HG03025 (cell line): ENCODE measurements around the gene KIF14.
"Not testable (repeated sequence)": the region's sequence is repeated elsewhere in the genome, so short reads cannot be mapped to it uniquely, and the experiment has no call there.

ENCODE experiments used
- ATAC-seq: cut with Tn5 transposase; IDR thresholded peaks from one replicate; pipeline ENCODE4 v1.9.1; 2021; ENCODE audit warnings: mild to moderate bottlenecking, moderate library complexity; ENCODE audit not compliant: unreplicated experiment, low FRiP score

KIF14 gene

DNA sequence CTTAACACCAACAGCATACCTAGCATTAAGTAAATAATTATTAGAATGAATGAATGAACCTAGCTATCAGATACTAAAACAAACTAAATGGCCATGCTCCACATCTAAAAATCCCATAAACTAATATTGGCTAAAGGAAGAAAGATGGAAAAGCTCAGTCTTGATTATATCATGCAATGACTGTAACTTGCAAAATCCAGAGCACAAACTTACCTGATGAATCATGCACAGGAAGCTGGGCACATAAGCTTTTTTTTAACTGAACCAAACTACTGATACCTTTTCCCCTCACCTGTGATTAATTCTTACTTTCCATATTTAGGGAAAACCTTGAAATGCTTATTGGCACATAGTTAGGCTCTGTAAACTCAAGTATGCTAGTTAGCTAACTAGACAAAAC is 70.2 kb downstream of the KIF14 start:
- ATAC-seq, result no peak

DNA sequence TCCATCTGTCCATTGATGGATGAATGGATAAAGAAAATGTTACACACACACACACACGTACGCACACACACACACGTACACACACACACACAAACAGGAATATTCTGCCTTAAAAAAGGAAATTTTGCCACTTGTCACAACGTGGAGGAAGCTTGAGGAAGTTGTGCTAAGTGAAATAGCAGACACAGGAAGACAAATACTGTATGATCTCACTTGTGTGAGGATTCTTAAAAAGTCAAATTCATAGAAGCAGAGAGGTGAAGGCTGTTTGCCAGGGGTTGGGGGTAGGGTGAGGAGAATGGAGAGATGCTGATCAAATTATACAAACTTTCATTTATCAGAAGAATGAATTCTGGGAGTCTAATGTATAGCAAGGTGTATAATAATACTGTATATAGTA is 73.2 kb downstream of the KIF14 start:
- ATAC-seq, result no peak

DNA sequence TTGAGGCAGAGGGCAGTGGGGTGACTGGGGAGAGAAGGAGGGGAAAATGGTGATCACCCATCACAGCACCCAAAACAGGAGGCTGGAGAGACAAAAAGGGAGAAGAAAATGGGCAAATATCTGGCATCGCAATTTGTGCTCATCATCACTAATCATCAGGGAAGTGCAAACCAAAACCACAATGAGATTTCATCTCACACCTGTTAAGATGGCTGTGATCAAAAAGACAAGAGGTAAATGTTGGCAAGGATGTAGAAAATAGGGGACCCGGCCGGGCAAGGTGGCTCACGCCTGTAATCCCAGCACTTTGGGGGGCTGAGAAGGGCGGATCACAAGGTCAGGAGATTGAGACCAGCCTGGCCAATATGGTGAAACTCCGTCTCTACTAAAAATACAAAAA is 74.0 kb downstream of the KIF14 start:
- ATAC-seq, result no peak

DNA sequence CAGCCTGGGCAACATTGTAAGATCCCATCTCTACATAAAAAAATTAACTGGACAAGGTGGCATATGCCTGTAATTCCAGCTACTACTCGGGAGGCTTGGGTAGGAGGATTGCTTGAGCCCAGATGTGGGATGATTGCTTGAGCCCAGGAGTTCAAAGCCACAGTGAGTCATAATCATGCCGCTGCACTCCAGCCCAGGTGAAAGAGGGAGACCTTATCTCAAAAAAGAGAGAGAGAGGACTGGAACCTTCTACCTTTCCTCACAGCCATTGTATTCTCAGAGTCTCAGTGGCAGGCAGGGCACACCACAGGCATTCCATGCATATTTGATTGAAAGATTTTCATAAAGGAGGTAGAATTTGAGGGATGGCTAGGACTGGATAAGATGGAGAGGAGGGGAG is 78.4 kb downstream of the KIF14 start:
- no peak for ATAC-seq

DNA sequence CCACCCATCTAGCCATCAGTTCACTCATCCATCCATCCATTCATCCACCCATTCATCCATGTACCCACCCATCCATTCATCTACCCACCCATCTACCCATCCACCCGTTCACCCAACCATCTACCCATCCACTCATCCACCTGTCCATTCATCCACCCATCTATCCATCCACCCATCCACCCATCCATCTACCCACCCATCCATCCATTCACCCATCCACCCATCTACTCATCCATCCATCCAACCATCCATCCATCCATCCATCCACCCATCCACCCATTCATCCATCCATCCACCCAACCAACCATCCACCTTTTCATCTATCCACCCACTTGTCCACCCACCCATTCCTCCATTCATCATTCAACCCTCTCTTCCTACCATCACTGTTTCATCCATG is 80.3 kb downstream of the KIF14 start:
- no peak for ATAC-seq

DNA sequence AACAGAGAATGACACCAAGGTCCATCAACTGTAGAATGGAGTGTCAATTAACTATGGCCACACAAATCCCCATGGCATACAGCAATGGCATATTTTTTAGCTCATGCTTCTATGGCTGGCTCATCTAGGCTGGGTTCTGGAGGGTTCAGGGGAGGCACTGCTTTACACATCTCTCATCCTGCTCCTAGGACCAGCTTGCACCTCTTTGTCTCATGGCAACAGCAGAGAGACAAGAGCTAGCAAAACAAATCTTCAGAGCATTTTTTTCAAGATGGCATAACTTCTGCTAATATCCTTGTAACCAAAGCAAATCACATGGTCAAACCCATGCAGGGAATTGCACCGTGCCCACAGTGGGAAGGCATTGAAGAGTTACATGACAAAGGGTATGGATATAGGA is 82.4 kb downstream of the KIF14 start:
- no peak for ATAC-seq

DNA sequence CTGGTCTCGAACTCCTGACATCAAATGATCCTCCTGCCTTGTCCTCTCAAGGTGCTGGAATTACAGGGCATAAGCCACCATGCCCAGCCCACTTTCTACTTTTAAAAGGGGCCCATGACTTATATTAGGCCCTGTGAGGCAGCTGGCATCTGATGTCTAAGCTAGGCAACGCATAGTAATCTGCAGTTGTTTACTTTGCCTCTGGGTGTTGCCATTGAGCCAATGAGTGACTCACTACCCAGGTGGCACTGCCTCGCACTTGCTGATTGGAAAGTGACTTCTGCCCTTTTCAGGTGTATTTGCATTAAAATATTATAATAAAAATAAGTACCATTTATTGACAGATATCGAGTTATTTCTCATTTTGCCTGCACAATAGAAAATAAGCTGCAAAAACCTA is 84.9 kb downstream of the KIF14 start:
- ATAC-seq, result no peak

DNA sequence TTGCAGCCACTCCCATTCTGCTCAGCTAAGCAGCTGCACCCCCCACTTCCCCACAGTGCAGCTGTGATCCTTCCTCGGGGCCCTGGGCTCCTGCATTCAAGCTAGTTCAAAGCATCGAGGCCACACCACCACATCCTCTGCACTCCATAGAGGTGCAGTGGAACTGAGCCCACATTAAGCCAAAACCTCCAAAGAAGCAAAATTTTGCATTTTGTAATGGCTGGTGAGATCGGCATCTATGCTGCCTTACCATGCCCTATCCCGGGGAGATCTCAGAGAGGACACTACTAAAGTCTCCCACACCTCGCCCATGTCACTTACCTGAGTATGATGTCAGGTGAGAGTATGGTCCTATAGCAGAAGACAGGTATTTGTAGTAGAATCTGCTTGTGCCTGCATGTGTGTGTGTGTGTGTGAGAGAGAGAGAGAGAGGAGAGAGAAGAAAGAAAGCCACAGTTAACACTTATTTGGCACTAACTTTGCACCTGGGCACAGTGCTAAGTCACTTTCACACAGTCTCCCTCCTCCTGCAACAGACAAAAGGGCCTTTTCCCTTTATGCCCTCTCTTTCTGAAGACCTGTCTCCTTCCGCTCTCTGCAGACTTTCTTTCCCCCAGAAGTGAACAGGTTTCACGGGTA is 89.8 kb downstream of the KIF14 start:
- ATAC-seq, result no peak

DNA sequence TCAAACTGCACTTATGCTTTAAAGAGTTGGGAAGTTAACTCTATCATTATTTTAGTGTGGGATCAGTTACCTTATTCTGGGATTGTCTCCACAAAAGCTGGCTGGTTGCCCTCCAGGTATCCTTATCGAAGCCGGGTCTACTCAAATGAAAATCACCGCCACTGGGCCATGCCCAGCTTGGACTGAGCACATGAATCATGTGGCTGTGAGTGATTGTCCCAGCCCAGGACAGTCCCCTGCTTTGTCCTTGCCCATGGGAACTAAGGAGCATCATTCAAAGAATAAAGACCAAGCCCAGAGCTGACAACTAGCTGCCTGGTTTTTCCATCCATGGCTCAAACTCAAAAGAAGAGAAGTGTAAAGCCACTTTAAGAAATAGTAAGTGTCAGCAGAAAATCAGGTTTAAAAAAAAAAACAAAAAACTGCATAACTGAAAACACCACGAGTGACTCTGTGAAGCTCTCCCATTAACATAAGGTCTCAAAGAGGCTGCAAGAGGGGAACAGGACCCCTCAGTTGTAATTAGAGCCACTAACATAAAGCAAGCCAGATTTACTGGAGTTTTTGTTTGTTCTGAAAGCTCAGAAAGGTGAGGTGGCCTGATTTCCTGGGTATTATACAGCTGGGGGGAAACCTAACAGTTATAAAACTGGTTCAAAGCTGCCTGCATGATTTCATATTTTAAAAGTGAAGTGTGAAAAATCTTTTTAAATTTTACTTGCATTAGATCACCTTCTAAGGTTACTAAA is 91.5 kb downstream of the KIF14 start:
- no peak for ATAC-seq

DNA sequence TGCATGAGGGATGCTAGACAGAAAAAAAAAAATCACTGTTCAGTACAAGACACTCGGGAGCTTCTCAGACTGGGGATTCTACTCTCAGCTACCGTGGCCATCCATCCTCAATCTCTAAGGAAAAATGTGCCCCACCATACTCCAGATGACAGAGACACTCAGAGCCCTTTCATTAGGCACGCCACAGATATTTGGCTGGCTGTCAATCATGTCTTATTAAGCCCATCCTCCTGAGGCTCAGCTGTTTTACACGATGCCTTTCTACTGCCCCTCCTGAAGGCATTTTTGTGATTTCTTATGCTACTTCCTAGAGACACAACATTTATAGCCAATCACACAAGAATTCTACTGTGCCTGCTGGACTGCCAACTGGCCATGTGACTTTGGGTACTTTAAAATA is 92.9 kb downstream of the KIF14 start:
- ATAC-seq, result no peak

DNA sequence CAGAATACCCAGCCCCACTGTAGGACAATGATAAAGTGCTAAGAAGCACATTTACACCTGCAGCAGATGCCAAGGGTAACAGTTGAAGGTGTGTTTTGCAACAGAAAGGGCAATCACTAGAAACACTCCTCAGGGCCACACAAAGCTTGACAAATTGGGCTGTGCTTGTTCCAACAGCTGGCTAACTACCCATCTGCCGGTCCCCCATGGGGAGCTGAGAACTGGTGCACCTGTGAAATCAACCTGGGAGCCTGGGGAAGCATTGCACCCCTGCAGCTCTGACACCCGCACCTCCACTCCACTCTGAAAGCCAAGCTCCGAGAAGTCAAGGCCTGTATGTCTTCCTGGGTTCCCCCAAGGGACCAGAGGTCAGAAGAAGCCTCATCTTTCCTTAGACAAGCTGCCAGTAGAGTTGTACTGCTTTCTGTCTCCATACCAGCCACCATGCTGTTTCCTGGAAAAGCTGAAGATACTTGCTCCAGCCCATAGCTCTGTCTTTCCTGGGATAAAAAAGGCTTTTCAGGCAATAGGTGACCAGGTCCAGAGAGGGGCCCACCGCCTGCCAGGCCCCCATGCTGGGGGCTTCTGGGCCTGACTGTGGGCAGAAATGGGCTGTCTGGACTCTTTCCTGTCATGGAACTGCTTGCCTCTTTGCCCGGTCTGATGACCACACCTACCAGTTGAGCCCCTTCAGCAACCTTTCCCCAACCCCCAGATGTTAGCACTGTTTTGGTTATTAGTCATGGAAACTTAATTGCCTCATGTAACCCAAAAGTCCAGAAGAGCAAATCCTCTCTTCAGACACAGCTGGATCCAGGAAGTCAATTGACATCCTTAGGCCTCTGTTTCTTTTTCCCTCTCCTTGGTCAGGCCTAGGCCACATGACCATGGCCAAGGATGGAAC is 93.6 kb downstream of the KIF14 start:
- no peak for ATAC-seq

DNA sequence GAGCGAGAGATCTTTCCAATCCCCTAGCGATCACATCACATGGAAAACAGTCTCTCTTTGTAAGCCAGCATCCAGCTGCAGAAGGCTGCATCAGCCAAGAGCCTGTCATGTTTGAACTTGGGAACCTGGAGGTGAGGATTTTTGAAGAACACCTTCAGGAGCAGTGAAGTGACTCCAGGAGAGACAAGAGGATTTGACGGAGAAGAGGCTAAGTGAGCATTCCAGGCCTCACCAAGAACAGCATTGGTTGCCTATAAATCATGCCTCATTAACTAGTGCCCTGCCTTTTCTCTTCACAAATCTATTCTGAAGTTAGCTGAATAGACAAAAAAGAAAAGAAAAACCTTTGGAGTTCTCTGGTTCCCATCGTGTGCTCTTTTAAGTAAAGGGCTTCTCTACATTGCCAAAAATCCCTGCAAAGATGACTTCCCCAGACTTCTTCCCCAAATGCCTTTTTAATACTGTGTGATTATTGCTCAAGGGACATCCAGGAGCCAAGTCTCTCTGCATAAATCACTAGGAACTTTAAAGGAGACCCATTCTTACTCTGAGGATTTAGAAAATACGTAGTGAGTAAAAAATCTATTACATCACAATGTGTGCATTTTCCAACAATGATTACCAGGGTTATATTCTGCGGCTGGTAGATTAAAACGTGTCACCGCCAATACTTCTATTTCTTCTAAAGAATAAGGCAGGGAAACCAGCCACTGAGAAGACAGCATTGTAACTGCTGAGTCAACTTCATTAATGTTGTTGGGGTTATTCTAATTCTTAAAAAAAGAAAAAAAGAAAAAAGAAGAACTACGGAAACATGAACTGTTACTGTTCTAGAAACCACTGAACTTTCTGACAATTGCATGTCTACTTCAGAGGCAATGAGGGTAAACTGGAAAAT is 95.2 kb downstream of the KIF14 start:
- no peak for ATAC-seq

DNA sequence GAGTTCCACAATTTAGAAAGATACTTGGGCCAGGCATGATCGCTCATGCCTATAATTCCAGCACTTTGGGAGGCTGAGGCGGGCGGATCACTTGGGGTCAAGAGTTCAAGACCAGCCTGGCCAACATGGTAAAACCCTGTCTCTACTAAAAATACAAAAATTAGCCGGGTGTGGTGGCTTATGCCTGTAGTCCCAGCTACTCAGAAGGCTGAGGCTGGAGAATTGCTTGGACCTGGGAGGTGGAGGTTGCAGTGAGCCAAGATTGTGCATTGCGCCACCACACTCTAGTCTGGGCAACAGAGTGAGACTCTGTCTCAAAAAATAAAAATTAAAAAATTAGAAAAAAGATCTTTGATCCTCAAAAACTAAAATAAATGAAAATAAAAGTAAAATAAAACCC is 96.0 kb downstream of the KIF14 start:
- ATAC-seq, result not testable (repeated sequence)

DNA sequence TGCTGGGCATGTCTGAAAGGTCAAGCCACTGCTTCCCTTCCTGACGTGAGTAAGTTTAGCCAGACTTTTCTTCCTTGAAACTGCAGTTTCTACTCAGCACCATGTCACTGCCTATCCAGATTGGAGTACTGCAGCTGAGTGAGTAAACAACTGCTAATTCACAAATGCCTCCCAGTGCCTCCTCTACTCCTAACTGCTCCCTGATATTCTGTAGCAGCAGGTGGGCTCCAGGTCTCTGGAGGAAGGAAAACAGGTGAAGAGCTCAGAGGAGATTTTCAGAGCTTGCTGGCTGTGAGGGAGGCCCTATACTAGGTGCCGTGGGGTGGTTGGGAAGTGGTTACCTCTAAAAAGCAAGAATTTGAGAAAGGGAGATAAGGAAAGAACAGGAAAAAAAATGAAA is 96.5 kb downstream of the KIF14 start:
- ATAC-seq, result no peak

DNA sequence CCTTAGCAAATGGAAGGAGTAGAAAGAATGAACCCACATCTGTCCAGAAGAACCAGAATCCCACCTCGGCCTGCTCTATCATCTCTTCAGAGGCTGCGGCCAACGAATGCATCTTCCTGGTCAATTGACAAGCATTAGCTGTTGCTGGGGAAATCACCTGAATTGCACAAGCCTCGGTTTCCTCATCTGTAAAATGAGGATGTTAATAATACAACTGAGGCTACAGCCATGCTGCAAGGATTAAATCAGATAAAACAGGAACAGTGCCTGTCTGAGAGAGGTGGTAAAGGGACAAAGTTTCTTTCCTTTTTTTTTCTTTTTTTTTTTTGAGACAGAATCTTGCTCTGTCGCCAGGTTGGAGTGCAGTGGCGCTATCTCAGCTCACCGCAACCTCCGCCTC is 99.8 kb downstream of the KIF14 start:
- no peak for ATAC-seq

DNA sequence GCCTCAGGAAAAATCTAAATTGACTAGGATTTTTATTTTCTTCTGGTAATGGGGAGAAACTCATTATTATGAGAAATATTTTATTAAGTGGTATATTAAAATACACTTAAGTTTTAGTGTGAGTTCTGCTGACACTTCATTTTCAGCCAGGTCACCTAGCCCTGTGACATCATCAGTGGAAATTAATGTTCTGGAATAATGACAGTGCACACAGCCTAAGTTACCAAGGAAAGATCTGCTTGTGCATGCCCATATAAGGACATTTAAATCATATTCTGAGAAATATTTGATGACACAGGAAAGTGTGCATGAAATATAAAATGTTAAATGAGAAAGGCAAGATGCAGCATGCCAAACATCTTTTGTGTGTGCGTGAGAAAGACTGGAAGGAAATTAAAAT is 102.0 kb downstream of the KIF14 start:
- no peak for ATAC-seq

DNA sequence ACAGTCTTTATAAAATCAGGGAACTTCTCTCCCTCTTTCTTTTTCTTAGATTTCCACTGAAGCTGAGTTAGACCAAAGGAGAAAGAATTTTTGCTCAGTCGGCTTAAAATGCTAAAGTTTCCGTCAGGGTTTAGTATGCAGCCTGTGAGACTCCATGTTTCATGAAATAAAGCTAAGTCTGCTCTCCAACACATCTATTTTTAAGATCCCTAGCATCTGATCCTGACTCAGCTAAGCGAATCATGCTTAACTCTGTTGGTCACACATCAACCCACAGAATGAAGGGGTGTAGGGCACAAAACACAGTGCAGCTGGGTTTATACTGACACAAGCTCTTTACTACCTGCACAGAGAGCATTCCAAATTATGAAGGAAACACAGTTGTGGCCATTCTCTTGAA is 108.4 kb downstream of the KIF14 start:
- ATAC-seq, result no peak

DNA sequence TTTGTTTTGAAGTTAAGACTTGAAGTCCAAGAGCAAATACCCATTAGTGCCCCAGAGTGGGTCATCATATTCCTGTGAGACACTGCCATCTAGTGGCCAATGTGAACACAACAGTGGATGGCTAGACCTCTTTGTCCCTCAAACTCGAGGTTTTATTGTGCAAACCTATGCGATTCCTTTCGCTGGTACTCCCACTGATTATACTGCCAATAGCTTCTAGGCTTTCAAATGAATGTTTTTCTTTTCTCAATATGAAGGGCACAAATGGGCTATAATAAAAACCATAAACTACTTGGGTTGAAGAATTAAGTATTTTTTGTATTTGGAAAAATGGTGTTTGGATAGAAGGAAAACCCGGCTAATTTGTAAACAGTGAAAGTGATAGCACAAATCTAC is 110.3 kb downstream of the KIF14 start:
- no peak for ATAC-seq

DNA sequence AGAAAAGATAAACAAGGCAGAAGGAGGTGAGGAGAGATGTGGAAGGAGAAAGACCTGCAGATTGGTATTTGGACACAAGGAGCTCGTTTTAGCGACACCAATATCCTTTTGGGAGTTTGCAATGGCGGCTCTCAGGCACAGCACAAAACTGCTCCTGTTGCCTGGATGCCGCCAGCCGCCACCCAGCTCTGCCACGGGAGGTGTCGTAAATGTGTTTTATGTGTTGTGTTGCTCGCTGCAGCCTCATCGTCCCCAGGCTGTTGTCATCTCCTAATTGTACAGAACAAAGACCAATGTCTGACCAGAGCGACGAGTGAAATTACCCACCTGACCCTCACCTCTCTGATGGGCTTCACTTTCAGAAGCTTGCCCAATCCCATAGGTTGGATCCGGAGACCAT is 114.1 kb downstream of the KIF14 start:
- ATAC-seq, result no peak

DNA sequence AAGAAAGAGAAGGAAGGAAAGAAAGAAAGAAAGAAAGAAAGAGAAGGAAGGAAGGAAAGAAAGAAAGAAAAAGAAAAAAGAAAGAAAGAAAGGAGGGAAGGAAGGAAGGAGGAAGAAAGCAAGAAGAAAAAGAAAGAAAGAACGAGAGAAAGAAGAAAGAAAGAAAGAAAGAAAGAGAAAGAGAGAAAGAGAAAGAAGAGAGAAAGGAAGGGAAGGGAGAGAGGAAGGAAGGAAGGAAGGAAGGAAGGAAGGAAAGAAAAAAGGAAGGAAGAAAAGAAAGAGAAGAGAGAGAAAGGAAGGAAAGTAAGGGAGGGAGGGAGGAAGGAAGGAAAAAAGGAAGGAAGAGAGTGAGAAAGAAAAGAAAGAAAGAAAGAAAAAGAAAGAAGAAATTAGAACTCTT is 115.3 kb downstream of the KIF14 start:
- no peak for ATAC-seq
